Activated CD8-positive, alpha-beta T cell treated with anti-CD3 and anti-CD28 coated beads for 36 hours (primary cell): Measurements from ENCODE around the gene GALNT8. TPM values are rescaled to one million over a fixed set of nuclear protein-coding genes. Genes with fewer than 3 reads are reported as not detected.
A peak's percentile ranks its signal among the peaks of the same experiment; 100 is the strongest.

Experiments used
- ATAC-seq: fragments of 200-7000 bp; cut with Tn5 transposase; one replicate; pipeline ENCODE4 v1.10.0; 2021; ENCODE audit warnings: mild to moderate bottlenecking, moderate library complexity
- CTCF ChIA-PET: fragments of 350-600 bp; sonication (Branson Sonifier 250); formaldehyde crosslinking; loops from one replicate; lab custom pipeline; 2021; ENCODE audit warnings: antibody characterized with exemption; lab: Charles Lee
- POLR2A ChIA-PET: fragments of 350-600 bp; sonication (Branson Sonifier 250); formaldehyde crosslinking; loops from one replicate; lab custom pipeline; 2021; ENCODE audit warnings: antibody characterized with exemption; lab: Charles Lee
- DNase-seq: peaks from one replicate; pipeline ENCODE4 v3.0.0-alpha.2; 2020
- H3K27ac Mint-ChIP-seq: one replicate; pipeline ENCODE4 v1.8.0; 2021; ENCODE audit warnings: mild to moderate bottlenecking, mixed read lengths
- H3K27me3 Mint-ChIP-seq: one replicate; pipeline ENCODE4 v1.8.0; 2021; ENCODE audit warnings: mixed read lengths
- H3K36me3 Mint-ChIP-seq: one replicate; pipeline ENCODE4 v1.8.0; 2021; ENCODE audit warnings: low read depth, mixed read lengths
- H3K4me1 Mint-ChIP-seq: one replicate; pipeline ENCODE4 v1.8.0; 2021; ENCODE audit warnings: low read depth, mixed read lengths
- H3K4me3 Mint-ChIP-seq: one replicate; pipeline ENCODE4 v1.8.0; 2021; ENCODE audit warnings: mild to moderate bottlenecking, moderate library complexity, mixed read lengths
- H3K9me3 Mint-ChIP-seq: one replicate; pipeline ENCODE4 v1.8.0; 2021; ENCODE audit warnings: mixed read lengths
- intact Hi-C: fragments of 100-400 bp; cut with micrococcal nuclease; formaldehyde crosslinking; loops from one replicate; pipeline ENCODE4 v1.10.0; 2022
- total RNA-seq, 2 experiments: library from RNA; stranded (reverse); gene quantifications; one replicate each; pipeline ENCODE4 v1.2.3, GENCODE V29; 2021
- TF ChIP-seq, protein P1 (sequence below): fragments of 200-600 bp; IDR thresholded peaks from one replicate; pipeline ENCODE4 v1.8.0; 2022; ENCODE audit warnings: antibody characterized with exemption, mild to moderate bottlenecking

The GALNT8 gene
- total RNA-seq, 2 experiments from 2014 or later: 0.38 to 0.60 TPM

DNA sequence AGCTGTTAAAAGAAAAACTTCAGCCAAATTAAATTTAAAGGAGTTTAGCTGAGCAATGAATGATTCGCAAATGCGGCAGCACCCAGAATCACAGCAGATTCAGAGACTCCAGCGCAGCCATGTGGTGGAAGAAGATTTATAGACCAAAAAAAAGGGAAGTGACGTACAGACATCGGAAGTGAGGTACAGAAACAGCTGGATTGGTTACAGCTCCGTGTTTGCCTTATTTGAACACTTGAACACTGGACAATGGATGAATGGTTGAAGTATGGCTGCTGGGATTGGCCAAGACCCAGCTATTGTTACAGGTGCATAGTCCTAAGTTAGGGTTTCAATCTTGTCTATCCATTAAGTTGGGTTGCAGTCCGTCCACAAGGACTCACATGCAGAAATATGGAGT is 42.6 kb downstream of the GALNT8 start:
- DNase-seq (peak; percentile 7), ATAC-seq (no peak)
- TF ChIP-seq, protein P1, sequence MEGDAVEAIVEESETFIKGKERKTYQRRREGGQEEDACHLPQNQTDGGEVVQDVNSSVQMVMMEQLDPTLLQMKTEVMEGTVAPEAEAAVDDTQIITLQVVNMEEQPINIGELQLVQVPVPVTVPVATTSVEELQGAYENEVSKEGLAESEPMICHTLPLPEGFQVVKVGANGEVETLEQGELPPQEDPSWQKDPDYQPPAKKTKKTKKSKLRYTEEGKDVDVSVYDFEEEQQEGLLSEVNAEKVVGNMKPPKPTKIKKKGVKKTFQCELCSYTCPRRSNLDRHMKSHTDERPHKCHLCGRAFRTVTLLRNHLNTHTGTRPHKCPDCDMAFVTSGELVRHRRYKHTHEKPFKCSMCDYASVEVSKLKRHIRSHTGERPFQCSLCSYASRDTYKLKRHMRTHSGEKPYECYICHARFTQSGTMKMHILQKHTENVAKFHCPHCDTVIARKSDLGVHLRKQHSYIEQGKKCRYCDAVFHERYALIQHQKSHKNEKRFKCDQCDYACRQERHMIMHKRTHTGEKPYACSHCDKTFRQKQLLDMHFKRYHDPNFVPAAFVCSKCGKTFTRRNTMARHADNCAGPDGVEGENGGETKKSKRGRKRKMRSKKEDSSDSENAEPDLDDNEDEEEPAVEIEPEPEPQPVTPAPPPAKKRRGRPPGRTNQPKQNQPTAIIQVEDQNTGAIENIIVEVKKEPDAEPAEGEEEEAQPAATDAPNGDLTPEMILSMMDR: no peak
- H3K27me3 Mint-ChIP-seq: peaks cover 2% of the 10 kb centered on the region
- H3K4me1 Mint-ChIP-seq: peaks cover 3% of the 10 kb centered on the region
- H3K27ac Mint-ChIP-seq: no peak overlapping the region
- no peaks in the 10 kb centered on the region for H3K9me3 Mint-ChIP-seq
- H3K36me3 Mint-ChIP-seq: peaks cover 2% of the 10 kb centered on the region
- ChIA-PET CTCF (interaction anchor here (0.7 kb wide), 1 partner anchor 17 kb away, joined by 3 read pairs; no protein-coding TSS in a partner anchor), POLR2A (no interaction called here)
- intact Hi-C loops: no loop called here
- H3K4me3 Mint-ChIP-seq: no peak overlapping the region

DNA sequence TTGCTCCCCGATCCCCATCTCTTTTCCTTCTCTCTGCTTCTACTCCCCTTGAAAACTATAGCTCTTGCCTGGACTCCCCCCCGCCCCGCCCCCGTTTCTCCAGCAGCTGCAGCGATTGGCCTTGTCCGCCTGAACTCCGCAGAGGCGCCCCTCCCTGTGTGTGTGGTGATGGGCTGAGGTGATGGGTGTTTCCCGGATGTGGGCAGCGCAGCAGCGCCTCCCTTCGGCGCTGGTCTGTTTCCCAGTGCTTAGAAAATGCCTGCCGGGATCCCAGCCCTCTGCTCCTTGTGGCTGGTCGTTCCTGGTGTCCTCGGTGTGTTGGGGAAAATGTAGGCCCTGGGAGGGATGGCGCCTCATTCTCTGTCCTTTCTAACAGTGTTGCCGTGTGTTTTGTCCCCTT is 43.3 kb downstream of the GALNT8 start:
- POLR2A ChIA-PET: no interaction called here
- Mint-ChIP-seq H3K4me1 (peaks cover 3% of the 10 kb centered on the region), H3K9me3 (no peaks in the 10 kb centered on the region), H3K27ac (no peak overlapping the region), H3K4me3 (no peak overlapping the region), H3K36me3 (peaks cover 2% of the 10 kb centered on the region), H3K27me3 (peaks cover 2% of the 10 kb centered on the region)
- CTCF ChIA-PET: interaction anchor here (0.7 to 1.0 kb wide), 2 partner anchors 9 to 16 kb away, joined by 3 read pairs; no protein-coding TSS in a partner anchor
- peak; percentile 26 for DNase-seq
- TF ChIP-seq, protein P1: peak; percentile 14
- intact Hi-C loops: no loop called here
- ATAC-seq: peak; percentile 37

DNA sequence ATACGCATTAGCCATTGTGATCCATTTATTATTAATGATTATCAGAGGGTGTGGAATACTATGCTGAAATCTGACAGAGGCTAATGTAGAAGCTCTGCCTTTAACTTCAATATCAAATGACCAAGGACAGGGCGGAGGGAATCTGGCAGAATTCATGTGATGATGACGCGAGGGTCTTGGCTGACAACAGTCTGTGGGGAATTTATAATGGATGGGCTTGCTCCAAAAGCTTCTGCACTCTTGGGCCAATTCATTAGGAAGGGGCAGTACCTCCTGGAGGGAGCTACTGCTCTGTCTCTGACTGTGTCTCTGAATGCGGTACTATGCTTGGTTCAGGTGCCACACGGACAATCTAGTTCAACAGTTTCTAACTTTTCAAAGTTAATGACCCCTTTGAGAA is 46.2 kb downstream of the GALNT8 start:
- peaks cover 2% of the 10 kb centered on the region for H3K27me3 Mint-ChIP-seq
- no peak overlapping the region for H3K27ac Mint-ChIP-seq
- ChIA-PET POLR2A (no interaction called here), CTCF (interaction anchor here (1.7 kb wide), 1 partner anchor 9 kb away, joined by 12 read pairs; no protein-coding TSS in a partner anchor)
- intact Hi-C loops: no loop called here
- H3K4me1 Mint-ChIP-seq: peaks cover 3% of the 10 kb centered on the region
- TF ChIP-seq, protein P1: no peak
- H3K4me3 Mint-ChIP-seq: no peak overlapping the region
- peaks cover 2% of the 10 kb centered on the region for H3K36me3 Mint-ChIP-seq
- DNase-seq (no peak), ATAC-seq (no peak)
- H3K9me3 Mint-ChIP-seq: no peaks in the 10 kb centered on the region

DNA sequence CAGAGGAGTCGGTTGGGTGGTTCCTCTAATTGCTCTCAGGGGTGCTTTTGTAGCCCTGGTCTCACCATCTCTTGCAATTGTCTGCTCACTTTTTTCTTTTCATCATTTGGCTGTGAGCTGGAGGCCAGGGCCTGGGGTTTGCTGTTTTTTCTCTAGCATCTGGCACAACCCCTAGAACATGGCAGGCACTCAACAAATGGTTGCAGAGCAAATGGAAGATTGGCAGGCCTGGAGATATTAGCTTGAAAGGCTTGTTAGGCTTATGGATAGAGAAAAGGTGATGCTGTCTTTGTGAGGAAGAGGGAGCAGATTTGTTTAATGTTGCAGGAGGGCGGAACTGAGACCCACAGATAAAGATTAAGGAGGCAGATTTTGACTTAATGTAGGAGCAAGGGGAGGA is 47.0 kb downstream of the GALNT8 start:
- no peak overlapping the region for H3K27ac Mint-ChIP-seq
- CTCF ChIA-PET: interaction anchor here (1.7 kb wide), 1 partner anchor 9 kb away, joined by 12 read pairs; no protein-coding TSS in a partner anchor
- intact Hi-C loops: no loop called here
- TF ChIP-seq, protein P1: no peak
- POLR2A ChIA-PET: no interaction called here
- H3K4me3 Mint-ChIP-seq: no peak overlapping the region
- peaks cover 3% of the 10 kb centered on the region for H3K4me1 Mint-ChIP-seq
- ATAC-seq (no peak), DNase-seq (no peak)
- no peaks in the 10 kb centered on the region for H3K9me3 Mint-ChIP-seq
- H3K27me3 Mint-ChIP-seq: peaks cover 2% of the 10 kb centered on the region
- peaks cover 2% of the 10 kb centered on the region for H3K36me3 Mint-ChIP-seq

GRCh38 chr12:4768341-4768740 is 48.1 kb downstream of the GALNT8 start:
- H3K27ac Mint-ChIP-seq: no peak overlapping the region
- intact Hi-C loops: no loop called here
- H3K4me3 Mint-ChIP-seq: no peak overlapping the region
- ChIA-PET CTCF (interaction anchor here (0.7 to 1.7 kb wide), 2 partner anchors 9 to 10 kb away, joined by 3 to 12 read pairs; no protein-coding TSS in a partner anchor), POLR2A (no interaction called here)
- H3K9me3 Mint-ChIP-seq: no peaks in the 10 kb centered on the region
- TF ChIP-seq, protein P1: no peak
- peaks cover 3% of the 10 kb centered on the region for H3K4me1 Mint-ChIP-seq
- DNase-seq (no peak), ATAC-seq (no peak)
- peaks cover 2% of the 10 kb centered on the region for H3K27me3 Mint-ChIP-seq
- peaks cover 2% of the 10 kb centered on the region for H3K36me3 Mint-ChIP-seq
